GM20431 (cell line): ENCODE data around the gene BTG1.
"Not testable (repeated sequence)": the region's sequence is repeated elsewhere in the genome, so short reads cannot be mapped to it uniquely, and the experiment has no call there.

Experiments
- in situ Hi-C: fragments of 300-500 bp; cut with MseI, MboI; formaldehyde crosslinking; loops from one replicate; pipeline ENCODE4 v1.15.0; 2020; ENCODE audit warnings: low sequenced_read_pairs; ENCODE audit not compliant: unreplicated experiment

The BTG1 gene

GRCh38 chr12:92108651-92109050 lies 37.0 kb downstream of the BTG1 start:
- in situ Hi-C loops = no loop called here

DNA sequence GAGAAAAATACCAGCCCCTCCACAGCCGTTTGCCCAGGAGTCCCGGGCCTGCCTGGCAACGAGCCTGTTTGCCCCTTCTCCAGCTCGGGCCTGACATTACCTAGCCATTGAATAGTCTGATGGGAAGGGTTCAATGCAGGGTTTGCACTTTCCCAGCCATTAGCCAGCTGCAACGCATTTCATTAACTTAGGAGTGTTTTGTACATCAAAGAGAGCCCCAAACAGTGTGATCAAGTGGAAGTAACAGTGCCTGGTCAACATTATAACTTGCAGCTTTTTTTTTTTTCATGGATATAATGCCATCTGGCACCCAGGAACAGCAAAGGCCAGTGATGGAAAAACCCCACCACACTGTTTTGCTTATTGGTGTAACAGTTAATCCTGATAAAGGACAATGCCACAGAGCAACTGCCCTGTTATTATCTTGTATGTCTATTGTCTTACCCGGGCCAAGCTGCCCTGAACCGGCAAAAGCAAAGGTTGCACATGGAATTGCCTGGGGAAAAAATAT lies 38.0 kb downstream of the BTG1 start:
- in situ Hi-C loops = no loop called here

DNA sequence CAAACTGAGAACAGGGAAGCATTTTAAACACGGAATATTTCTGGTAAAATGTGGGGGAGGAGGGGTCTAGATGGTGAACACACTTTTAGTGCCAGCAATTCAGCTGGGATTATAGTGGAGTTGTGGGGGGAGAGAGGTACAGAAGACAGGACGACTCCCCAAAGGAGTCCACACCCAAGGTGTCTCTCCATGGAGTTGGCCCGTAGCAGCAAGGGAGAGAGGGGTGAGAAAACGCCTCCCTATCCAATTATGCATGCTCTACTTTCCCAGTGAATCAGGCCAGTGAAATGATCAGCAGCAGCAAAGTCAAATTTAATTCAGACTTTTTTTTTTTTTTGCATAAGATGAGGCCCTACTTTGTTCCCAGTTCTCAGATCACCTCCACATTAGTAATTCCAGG lies 38.6 kb downstream of the BTG1 start:
- in situ Hi-C loops = no loop called here

DNA sequence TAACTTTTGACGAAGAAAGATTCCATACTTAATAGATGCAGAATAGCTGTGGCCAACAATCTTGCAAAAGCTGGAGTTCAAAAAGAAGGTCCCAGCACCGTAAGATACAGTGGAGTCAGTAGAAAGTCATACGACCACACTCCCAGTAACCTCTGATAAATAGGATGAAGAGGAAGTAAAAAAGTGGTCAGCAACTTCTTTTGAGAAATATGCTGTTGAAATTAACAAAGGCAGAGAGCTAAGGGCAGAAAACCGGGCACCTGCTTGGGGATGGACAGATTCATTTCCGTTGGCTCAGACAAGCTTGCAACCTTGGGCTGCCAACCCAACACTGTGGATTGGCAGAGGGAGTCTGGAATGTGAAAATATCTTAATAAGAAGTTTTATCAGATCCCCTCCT lies 40.0 kb downstream of the BTG1 start:
- in situ Hi-C loops = no loop called here

- in situ Hi-C loops = no loop called here
Observed at GRCh38 chr12:92105110-92105509, 40.5 kb downstream of the BTG1 start.

- in situ Hi-C loops = no loop called here
Observed at GRCh38 chr12:92102606-92103005, 43.0 kb downstream of the BTG1 start.

- in situ Hi-C loops = no loop called here
Observed at GRCh38 chr12:92098594-92099380, 46.9 kb downstream of the BTG1 start.

- in situ Hi-C loops = no loop called here
Observed at GRCh38 chr12:92096346-92097136, 49.1 kb downstream of the BTG1 start.

GRCh38 chr12:92094751-92095161 lies 50.9 kb downstream of the BTG1 start:
- in situ Hi-C loops = no loop called here

DNA sequence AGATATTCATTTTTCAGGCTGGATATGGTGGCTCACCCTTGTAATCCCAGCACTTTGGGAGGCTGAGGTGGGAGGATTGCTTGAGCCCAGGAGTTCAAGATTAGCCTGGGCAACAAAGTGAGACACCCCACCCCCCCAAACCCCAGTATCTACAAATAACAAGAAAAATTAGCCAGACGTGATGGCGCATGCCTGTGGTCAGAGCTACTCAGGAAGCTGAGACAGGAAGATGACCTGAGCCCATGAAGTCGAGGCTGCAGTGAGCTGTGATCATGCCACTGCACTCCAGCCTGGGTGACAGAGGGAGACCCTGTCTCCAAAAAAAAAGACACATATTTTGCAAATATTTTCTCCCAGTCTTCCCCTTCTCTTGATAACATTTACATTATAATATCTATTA lies 51.3 kb downstream of the BTG1 start:
- in situ Hi-C loops = not testable (repeated sequence)
